OCI-LY1 (cell line): ENCODE measurements around the gene VPS54.

Source experiments
- EZH2 ChIP-seq: fragments of 200-600 bp; sonication (generic), shearing (Covaris generic); IDR thresholded peaks from 2 replicates; pipeline ENCODE4 v1.8.0; 2017; ENCODE audit warnings: borderline replicate concordance, mixed run types, mild to moderate bottlenecking, antibody characterized with exemption, low read length, moderate library complexity, mixed read lengths
- TF ChIP-seq, protein P1 (sequence below): fragments of 200-600 bp; sonication (generic), shearing (Covaris generic); IDR thresholded peaks from 2 replicates; pipeline ENCODE4 v1.5.1; 2017; ENCODE audit warnings: mild to moderate bottlenecking, antibody characterized with exemption, low read length, moderate library complexity, mixed read lengths

DNA sequence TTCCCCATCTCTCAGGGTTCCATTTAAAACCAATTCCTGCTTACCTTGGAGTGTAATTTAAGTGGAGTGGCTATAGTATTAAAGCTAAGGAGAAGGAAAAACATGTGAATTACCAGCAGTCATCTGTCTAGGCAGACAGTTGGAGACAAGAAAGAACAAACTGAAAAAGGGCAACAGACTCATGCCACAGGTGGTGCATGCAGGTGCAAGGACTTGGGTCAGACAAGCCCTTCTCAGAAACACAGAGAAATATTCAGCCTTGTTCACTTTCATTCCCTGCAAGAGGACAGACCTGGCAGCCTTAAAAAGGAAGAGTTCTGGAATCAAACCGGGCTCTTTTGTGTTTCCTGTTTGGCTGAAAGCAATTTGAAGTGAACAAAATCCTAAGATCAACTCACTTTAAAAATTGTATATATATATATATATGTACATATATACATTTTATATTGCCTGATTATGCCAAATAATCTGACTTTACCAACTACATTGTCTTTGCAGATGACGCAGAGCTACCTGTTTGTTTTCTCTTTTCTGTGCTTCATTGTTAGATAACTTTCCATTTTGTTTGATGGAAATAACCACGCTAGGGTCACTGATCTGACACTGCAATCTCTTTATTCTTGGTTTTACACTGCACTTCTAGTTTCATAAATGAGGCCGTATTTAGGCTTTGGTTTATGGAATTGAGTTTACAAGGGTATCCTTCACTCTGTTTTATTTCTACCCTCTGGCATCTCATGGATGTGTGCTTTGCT is 35.1 kb upstream of the VPS54 start:
- TF ChIP-seq EZH2, result no peak
- TF ChIP-seq, protein P1, sequence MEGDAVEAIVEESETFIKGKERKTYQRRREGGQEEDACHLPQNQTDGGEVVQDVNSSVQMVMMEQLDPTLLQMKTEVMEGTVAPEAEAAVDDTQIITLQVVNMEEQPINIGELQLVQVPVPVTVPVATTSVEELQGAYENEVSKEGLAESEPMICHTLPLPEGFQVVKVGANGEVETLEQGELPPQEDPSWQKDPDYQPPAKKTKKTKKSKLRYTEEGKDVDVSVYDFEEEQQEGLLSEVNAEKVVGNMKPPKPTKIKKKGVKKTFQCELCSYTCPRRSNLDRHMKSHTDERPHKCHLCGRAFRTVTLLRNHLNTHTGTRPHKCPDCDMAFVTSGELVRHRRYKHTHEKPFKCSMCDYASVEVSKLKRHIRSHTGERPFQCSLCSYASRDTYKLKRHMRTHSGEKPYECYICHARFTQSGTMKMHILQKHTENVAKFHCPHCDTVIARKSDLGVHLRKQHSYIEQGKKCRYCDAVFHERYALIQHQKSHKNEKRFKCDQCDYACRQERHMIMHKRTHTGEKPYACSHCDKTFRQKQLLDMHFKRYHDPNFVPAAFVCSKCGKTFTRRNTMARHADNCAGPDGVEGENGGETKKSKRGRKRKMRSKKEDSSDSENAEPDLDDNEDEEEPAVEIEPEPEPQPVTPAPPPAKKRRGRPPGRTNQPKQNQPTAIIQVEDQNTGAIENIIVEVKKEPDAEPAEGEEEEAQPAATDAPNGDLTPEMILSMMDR, result no peak
